NCI-H2171 (cell line): ENCODE data around the gene RBM8A.
A peak's percentile ranks its signal among the peaks of the same experiment; 100 is the strongest.

ENCODE experiments used
- DNase-seq: peaks from one replicate; lab custom pipeline; 2025; lab: John Stamatoyannopoulos, UW

RBM8A gene

GRCh38 chr1:145884675-145885074, 42.6 kb downstream of the RBM8A start:
- no peak for DNase-seq

- DNase-seq: peak; percentile 33
Observed at GRCh38 chr1:145879775-145880174, 47.5 kb downstream of the RBM8A start.

- no peak for DNase-seq
Observed at GRCh38 chr1:145878724-145879123, 48.6 kb downstream of the RBM8A start.

GRCh38 chr1:145877923-145878486, 49.3 kb downstream of the RBM8A start:
- no peak for DNase-seq

GRCh38 chr1:145874646-145875045, 52.6 kb downstream of the RBM8A start:
- DNase-seq: no peak

- DNase-seq: no peak
Observed at GRCh38 chr1:145871994-145872924, 55.0 kb downstream of the RBM8A start.
